Transverse colon (tissue), 4 donors: ENCODE measurements around the gene TNP2. TPM values are rescaled to one million over a fixed set of nuclear protein-coding genes. Genes with fewer than 3 reads are reported as not detected.
A peak's percentile ranks its signal among the peaks of the same experiment; 100 is the strongest.
"Not testable (repeated sequence)": the region's sequence is repeated elsewhere in the genome, so short reads cannot be mapped to it uniquely, and the experiment has no call there.

Experiments
- DNase-seq: peaks from one replicate; pipeline ENCODE4 v3.0.0-alpha.2; 2019
- H3K27ac ChIP-seq, 4 donors: fragments of 200-600 bp; sonication (generic); 2 replicates each; pipeline ENCODE4 v1.5.1; 2016 to 2018; ENCODE audit warnings: inconsistent platforms in 4 of 4
- H3K27me3 ChIP-seq: fragments of 200-600 bp; sonication (generic); 2 replicates; pipeline ENCODE4 v1.5.1; 2017; ENCODE audit warnings: inconsistent platforms
- H3K36me3 ChIP-seq, 4 donors: fragments of 200-600 bp; sonication (generic); 2 replicates each; pipeline ENCODE4 v1.5.1; 2017 to 2019; ENCODE audit warnings: inconsistent platforms in 4 of 4
- H3K4me1 ChIP-seq, 4 donors: fragments of 200-600 bp; sonication (generic); 2 replicates each; pipeline ENCODE4 v1.5.1; 2017 to 2020; ENCODE audit warnings: inconsistent platforms in 4 of 4
- H3K4me3 ChIP-seq, 4 donors: fragments of 200-600 bp; sonication (generic); 1 replicate in 1 of 4; 2 replicates in 3 of 4; pipeline versions ENCODE4 v1.5.1 to v1.6.1; 2017 to 2019; ENCODE audit warnings: inconsistent platforms in 4 of 4
- H3K9me3 ChIP-seq, 2 donors: fragments of 200-600 bp; sonication (generic); 2 replicates each; pipeline ENCODE4 v1.5.1; 2017 to 2019; ENCODE audit warnings: inconsistent platforms in 2 of 2
- EP300 ChIP-seq: sonication (generic); formaldehyde crosslinking; IDR thresholded peaks from one replicate; pipeline ENCODE4 v1.6.1; 2017; ENCODE audit warnings: antibody characterized with exemption, low read depth
- POLR2A ChIP-seq: fragments of 450-650 bp; IDR thresholded peaks from one replicate; pipeline ENCODE4 v1.6.1; 2016; ENCODE audit warnings: antibody characterized with exemption, mild to moderate bottlenecking, moderate library complexity
- POLR2AphosphoS5 ChIP-seq, 3 donors: sonication (generic); formaldehyde crosslinking; IDR thresholded peaks; one replicate each; pipeline ENCODE4 v1.6.1; 2016; ENCODE audit warnings: antibody characterized with exemption in 3 of 3
- WGBS, 2 donors: methylation state at CpG; one replicate each; pipeline ENCODE4 v1.1.5; 2018; ENCODE audit warnings: low coverage in 1 of 2; 5-methylcytosine and 5-hydroxymethylcytosine counted together
- in situ Hi-C, 4 donors: fragments of 200-750 bp; cut with MboI; loops; one replicate each; pipeline versions ENCODE4 v1.15.0 to v1.15.1; 2017; ENCODE audit warnings: low sequenced_read_pairs in 3 of 4, low pct_ligation_motif_present in 1 of 4, low pct_unique_long_range_greater_than_20kb in 1 of 4
- intact Hi-C: fragments of 100-400 bp; cut with DNase I; formaldehyde crosslinking; loops from one replicate; pipeline ENCODE4 v1.15.1; 2023; ENCODE audit warnings: low total_unique reads
- small RNA-seq, 4 donors: library from RNA; depleted of rRNA; stranded (forward); fragments of <200 nt; gene quantifications; one replicate each; pipeline ENCODE3, GENCODE V24; 2016
- total RNA-seq, 4 donors: library from RNA; depleted of rRNA; stranded (reverse); fragments of >200 nt; gene quantifications; one replicate each; pipeline ENCODE4 v1.1.0, GENCODE V29; 2016
- TF ChIP-seq, protein P1 (sequence below), 5 experiments: fragments of 200-600 bp in 3 of 5; fragments of 450-650 bp in 2 of 5; sonication (generic) in 3 of 5; IDR thresholded peaks; 1 replicate in 2 of 5; 2 replicates in 3 of 5; pipeline ENCODE4 v1.5.1; 2016 to 2017; ENCODE audit warnings: antibody characterized with exemption in 5 of 5, inconsistent platforms in 3 of 5, mild to moderate bottlenecking in 2 of 5, moderate library complexity in 1 of 5

The TNP2 gene
- total RNA-seq, 4 donors from 2014 or later, result not detected

DNA sequence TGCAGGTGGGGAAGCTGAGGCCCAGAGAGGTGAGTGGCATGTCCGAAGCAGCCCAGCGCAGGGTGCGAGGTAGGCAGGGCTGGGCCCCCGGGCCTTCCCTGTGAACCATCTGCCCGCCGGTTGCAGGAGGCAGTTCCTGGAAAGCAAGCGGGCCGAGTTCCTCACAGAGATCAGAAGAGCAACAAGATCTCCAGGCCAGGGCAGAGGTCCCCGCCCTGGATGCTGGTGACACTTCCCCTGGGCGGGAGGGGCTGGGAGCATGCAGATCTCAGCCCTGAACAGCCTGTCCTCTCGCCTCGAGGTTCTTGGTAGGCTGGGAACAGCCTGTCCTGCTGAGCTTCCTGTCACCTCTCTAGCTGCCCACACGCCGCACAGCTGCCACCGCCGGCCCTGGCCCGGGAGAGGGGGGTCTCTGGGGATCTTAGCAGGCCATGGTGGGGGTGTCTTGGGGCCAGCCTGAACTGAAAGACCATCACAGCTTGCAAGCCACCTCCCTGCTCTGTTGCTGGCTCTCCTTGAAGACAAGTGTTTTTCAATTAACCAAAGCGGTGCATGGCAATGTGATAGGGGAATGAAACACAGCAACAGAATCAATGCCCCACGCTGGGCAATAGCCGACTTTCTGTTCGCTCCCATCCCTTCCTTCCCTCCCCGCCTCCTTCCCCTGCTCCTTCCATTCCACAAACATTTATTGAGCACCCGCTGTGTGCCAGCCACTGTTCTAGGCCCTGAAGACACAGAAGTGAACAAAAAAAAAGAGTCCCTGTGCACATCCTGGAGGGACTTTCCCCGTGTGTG lies 44.8 kb downstream of the TNP2 start:
- peak; percentile 96 for TF ChIP-seq EP300
- TF ChIP-seq POLR2A, result no peak
- TF ChIP-seq POLR2AphosphoS5 (IDR thresholded peaks at IDR 0.05), result peak in 2 of 3 donors; percentile 50 to 74
- TF ChIP-seq, protein P1, sequence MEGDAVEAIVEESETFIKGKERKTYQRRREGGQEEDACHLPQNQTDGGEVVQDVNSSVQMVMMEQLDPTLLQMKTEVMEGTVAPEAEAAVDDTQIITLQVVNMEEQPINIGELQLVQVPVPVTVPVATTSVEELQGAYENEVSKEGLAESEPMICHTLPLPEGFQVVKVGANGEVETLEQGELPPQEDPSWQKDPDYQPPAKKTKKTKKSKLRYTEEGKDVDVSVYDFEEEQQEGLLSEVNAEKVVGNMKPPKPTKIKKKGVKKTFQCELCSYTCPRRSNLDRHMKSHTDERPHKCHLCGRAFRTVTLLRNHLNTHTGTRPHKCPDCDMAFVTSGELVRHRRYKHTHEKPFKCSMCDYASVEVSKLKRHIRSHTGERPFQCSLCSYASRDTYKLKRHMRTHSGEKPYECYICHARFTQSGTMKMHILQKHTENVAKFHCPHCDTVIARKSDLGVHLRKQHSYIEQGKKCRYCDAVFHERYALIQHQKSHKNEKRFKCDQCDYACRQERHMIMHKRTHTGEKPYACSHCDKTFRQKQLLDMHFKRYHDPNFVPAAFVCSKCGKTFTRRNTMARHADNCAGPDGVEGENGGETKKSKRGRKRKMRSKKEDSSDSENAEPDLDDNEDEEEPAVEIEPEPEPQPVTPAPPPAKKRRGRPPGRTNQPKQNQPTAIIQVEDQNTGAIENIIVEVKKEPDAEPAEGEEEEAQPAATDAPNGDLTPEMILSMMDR (IDR thresholded peaks at IDR 0.05), result no peak
- H3K4me1 ChIP-seq, result peaks cover 0 to 23% (median 4%) of the 10 kb centered on the region in 4 donors
- no peaks in the 10 kb centered on the region for H3K36me3 ChIP-seq
- no peaks in the 10 kb centered on the region for H3K9me3 ChIP-seq
- no peaks in the 10 kb centered on the region for H3K27me3 ChIP-seq
- H3K4me3 ChIP-seq, result no peak overlapping the region
- peak; percentile 86 for DNase-seq
- intact Hi-C loops (no loop called here), in situ Hi-C loops (no loop called here)
- 40 to 58% methylated on average over 6 to 23 of the region's 24 CpGs for WGBS, 2 donors
- peak overlapping the region; percentile 57 to 69 (median 66) for H3K27ac ChIP-seq

DNA sequence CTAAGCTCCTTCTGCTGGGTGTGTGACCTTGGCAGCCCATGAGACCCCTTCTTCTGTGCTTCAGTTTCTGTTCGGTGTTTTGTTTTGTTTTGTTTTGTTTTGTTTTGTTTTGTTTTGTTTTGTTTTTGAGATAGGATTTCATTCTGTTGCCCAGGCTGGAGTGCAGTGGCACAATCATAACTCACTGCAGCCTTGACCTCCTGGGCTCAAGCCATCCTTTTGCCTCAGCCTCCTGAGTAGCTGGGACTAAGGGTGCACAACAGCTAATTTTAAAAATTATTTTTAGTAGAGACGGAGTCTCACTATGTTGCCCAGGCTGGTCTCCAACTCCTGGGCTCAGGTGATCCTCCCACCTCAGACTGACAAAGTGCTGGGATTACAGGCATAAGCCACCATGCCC lies 48.6 kb downstream of the TNP2 start:
- in situ Hi-C loops, intact Hi-C loops: not testable (repeated sequence)
- H3K9me3 ChIP-seq, result peaks cover 8 to 20% of the 10 kb centered on the region in 2 donors

DNA sequence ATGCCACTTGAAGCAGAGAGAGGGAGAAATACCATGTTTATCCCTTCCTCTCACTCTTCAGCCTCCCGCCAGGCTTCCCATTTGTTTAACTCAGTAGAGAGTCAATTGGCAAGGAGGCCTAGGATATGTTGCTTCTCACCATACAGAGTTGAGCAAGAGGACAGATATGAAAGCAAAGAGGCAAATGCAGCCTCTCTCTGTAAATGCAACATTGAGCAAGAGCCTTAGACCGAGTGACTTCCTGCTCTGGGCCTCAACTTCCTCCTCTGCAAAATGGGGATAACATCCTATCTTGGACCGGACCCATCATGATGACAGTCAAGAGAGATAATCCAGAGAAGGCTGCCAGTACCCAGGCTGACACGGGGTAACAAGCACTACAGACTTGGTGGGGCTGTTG lies 49.9 kb downstream of the TNP2 start:
- H3K36me3 ChIP-seq, result no peaks in the 10 kb centered on the region
- in situ Hi-C loops (no loop called here), intact Hi-C loops (no loop called here)
- TF ChIP-seq POLR2AphosphoS5 (IDR thresholded peaks at IDR 0.05) (no peak), POLR2A (no peak), EP300 (no peak)
- TF ChIP-seq, protein P1 (IDR thresholded peaks at IDR 0.05), result no peak
- peaks cover 8 to 20% of the 10 kb centered on the region in 2 donors for H3K9me3 ChIP-seq
- no peak overlapping the region for H3K27ac ChIP-seq
- H3K27me3 ChIP-seq, result no peaks in the 10 kb centered on the region
- 82% methylated on average over 4 of the region's 4 CpGs; no CpG with 5 or more reads in 1 of the 2 donors for WGBS, 2 donors
- H3K4me1 ChIP-seq, result peaks cover 0 to 12% (median 4%) of the 10 kb centered on the region in 4 donors
- H3K4me3 ChIP-seq, result no peak overlapping the region
- no peak for DNase-seq

More for the DNA sequence above, 48.6 kb downstream of the TNP2 start:
- peaks cover 0 to 23% (median 4%) of the 10 kb centered on the region in 4 donors for H3K4me1 ChIP-seq
- H3K36me3 ChIP-seq, H3K27me3 ChIP-seq, H3K27ac ChIP-seq, DNase-seq, H3K4me3 ChIP-seq: not testable (repeated sequence)
- 73 to 79% methylated on average over 2 of the region's 2 CpGs for WGBS, 2 donors

DNA sequence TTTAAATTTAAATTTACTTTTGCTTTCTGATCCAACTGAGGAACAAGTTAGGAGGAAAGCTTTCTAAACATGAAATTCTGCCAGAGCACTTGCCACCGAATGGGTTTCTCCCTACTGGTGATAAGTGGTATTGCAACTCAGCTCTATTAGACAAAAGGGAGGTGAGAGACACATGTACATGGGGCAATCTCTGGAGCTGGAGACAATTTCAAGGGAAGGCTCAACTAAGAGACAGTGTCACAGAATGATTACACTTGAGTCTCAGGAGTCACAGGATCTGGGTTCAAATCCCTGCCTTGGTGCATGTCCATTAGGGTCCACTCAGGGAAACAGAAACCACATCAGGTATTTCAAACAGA lies 50.5 kb downstream of the TNP2 start:
- intact Hi-C loops, result no loop called here
- Histone ChIP-seq H3K27ac (no peak overlapping the region), H3K4me3 (no peak overlapping the region), H3K9me3 (peaks cover 8 to 20% of the 10 kb centered on the region in 2 donors), H3K4me1 (peaks cover 0 to 8% (median 2%) of the 10 kb centered on the region in 4 donors), H3K36me3 (no peaks in the 10 kb centered on the region), H3K27me3 (no peaks in the 10 kb centered on the region)
- TF ChIP-seq EP300, result no peak
- TF ChIP-seq, protein P1 (IDR thresholded peaks at IDR 0.05), result peak; percentile 18 to 45 (median 28)
- in situ Hi-C loops, result no loop called here
- WGBS, 2 donors, result 56 to 100% methylated on average over 1 of the region's 1 CpG
- DNase-seq, result no peak

Small RNA genes within 50 kb of the gene (small RNA-seq; reads per million reads assigned to genes)
- gene MIR548H2 (0 reads per million in 4 donors), gene RF00019 (0 reads per million in 4 donors), gene RF00554 (0 reads per million in 4 donors)

Other genes starting within 250 kb of the TNP2 start
- gene SOCS1, start 13.1 kb downstream of the TNP2 start, total RNA-seq, result 10 to 100 TPM in 2 of 4 donors, 1 to 10 TPM in 2; 2.2 to 17.6 (median 10.8) TPM
- gene PRM3, start 4.3 kb upstream of the TNP2 start, total RNA-seq, result not detected
- not detected for gene PRM2, start 7.2 kb upstream of the TNP2 start, total RNA-seq
- gene PRM1, start 12.0 kb upstream of the TNP2 start, total RNA-seq, result not detected
- 1 to 10 TPM in 2 of 4 donors, not detected in 2; 2.3 to 2.9 TPM for gene RMI2, start 76.1 kb upstream of the TNP2 start, total RNA-seq